Smooth muscle cell (in vitro differentiated cells): ENCODE measurements around the gene GUCY1A1. TPM values are rescaled to one million over a fixed set of nuclear protein-coding genes. Genes with fewer than 3 reads are reported as not detected.

Experiments used
- DNase-seq: peaks from one replicate; lab custom pipeline; 2025; ENCODE audit not compliant: unreplicated experiment; lab: John Stamatoyannopoulos, UW
- H2AFZ ChIP-seq: fragments of 200-600 bp; sonication (generic); 2 replicates; pipeline ENCODE4 v1.6.0; 2016; ENCODE audit warnings: antibody characterized with exemption, low read depth, mild to moderate bottlenecking
- H3F3A ChIP-seq: fragments of 200-600 bp; sonication (generic); 2 replicates; pipeline ENCODE4 v1.6.0; 2017; ENCODE audit warnings: antibody characterized with exemption, low read depth
- H3K27ac ChIP-seq: fragments of 200-600 bp; sonication (generic); 2 replicates; pipeline ENCODE4 v1.5.1; 2016; ENCODE audit warnings: low read depth, mild to moderate bottlenecking
- H3K27me3 ChIP-seq: fragments of 200-600 bp; sonication (generic); 2 replicates; pipeline ENCODE4 v1.6.1; 2016; ENCODE audit warnings: low read depth, mild to moderate bottlenecking
- H3K36me3 ChIP-seq: fragments of 200-600 bp; sonication (generic); 2 replicates; pipeline ENCODE4 v1.5.1; 2016; ENCODE audit warnings: low read depth
- H3K4me1 ChIP-seq: fragments of 200-600 bp; sonication (generic); 2 replicates; pipeline ENCODE4 v1.5.1; 2016; ENCODE audit warnings: low read depth
- H3K4me2 ChIP-seq: fragments of 200-600 bp; sonication (generic); 2 replicates; pipeline ENCODE4 v1.6.0; 2016; ENCODE audit warnings: mild to moderate bottlenecking
- H3K4me3 ChIP-seq: fragments of 200-600 bp; sonication (generic); 2 replicates; pipeline ENCODE4 v1.5.1; 2016; ENCODE audit warnings: mild to moderate bottlenecking
- H3K79me2 ChIP-seq: fragments of 200-600 bp; sonication (generic); 2 replicates; pipeline ENCODE4 v1.6.0; 2016; ENCODE audit warnings: low read depth, mild to moderate bottlenecking
- H3K9ac ChIP-seq: fragments of 200-600 bp; sonication (generic); 2 replicates; pipeline ENCODE4 v1.6.0; 2016; ENCODE audit warnings: low read depth
- H3K9me3 ChIP-seq: fragments of 200-600 bp; sonication (generic); replicated peaks from 2 replicates; pipeline ENCODE4 v1.5.1; 2016; ENCODE audit warnings: low read depth
- H4K20me1 ChIP-seq: fragments of 200-600 bp; sonication (generic); 2 replicates; pipeline ENCODE4 v1.6.0; 2016; ENCODE audit warnings: low read depth
- CTCF ChIP-seq: fragments of 200-600 bp; sonication (generic); IDR thresholded peaks from 2 replicates; pipeline ENCODE4 v1.5.1; 2017; ENCODE audit warnings: borderline replicate concordance, mild to moderate bottlenecking, antibody characterized with exemption; ENCODE audit not compliant: insufficient read depth, poor library complexity, severe bottlenecking
- WGBS: methylation state at CpG from one replicate; pipeline ENCODE4 v1.1.7; 2016; ENCODE audit warnings: low lambda C conversion rate; 5-methylcytosine and 5-hydroxymethylcytosine counted together
- polyA plus RNA-seq: library from polyadenylated mRNA; unstranded; fragments of >200 nt; fragmentation: Nextera tagmentation; extraction: Ambion mirVana; gene quantifications from 2 replicates; pipeline ENCODE4 v1.2.1, GENCODE V29; 2016
- total RNA-seq: library from RNA; depleted of rRNA; stranded (reverse); fragments of >200 nt; gene quantifications from 2 replicates; pipeline ENCODE4 v1.2.3, GENCODE V29; 2014

GUCY1A1 gene
- total and polyA plus RNA-seq, 2 experiments from 2014 or later: 172 to 269 TPM

GRCh38 chr4:155769090-155769489 lies 102.4 kb downstream of the GUCY1A1 start:
- TF ChIP-seq CTCF: no peak
- WGBS: 74% methylated on average over 2 of the region's 2 CpGs
- H3K4me3 ChIP-seq: no peak overlapping the region
- H3K9ac ChIP-seq: no peak overlapping the region
- H3K79me2 ChIP-seq: no peaks in the 10 kb centered on the region
- no peak for DNase-seq
- H3K4me1 ChIP-seq: no peaks in the 10 kb centered on the region
- H2AFZ ChIP-seq: no peak overlapping the region
- H3K27me3 ChIP-seq: no peaks in the 10 kb centered on the region
- H4K20me1 ChIP-seq: no peaks in the 10 kb centered on the region
- no peak overlapping the region for H3K4me2 ChIP-seq
- H3K27ac ChIP-seq: no peak overlapping the region
- H3F3A ChIP-seq: no peaks in the 10 kb centered on the region
- H3K36me3 ChIP-seq: no peaks in the 10 kb centered on the region
- H3K9me3 ChIP-seq: no peaks in the 10 kb centered on the region

DNA sequence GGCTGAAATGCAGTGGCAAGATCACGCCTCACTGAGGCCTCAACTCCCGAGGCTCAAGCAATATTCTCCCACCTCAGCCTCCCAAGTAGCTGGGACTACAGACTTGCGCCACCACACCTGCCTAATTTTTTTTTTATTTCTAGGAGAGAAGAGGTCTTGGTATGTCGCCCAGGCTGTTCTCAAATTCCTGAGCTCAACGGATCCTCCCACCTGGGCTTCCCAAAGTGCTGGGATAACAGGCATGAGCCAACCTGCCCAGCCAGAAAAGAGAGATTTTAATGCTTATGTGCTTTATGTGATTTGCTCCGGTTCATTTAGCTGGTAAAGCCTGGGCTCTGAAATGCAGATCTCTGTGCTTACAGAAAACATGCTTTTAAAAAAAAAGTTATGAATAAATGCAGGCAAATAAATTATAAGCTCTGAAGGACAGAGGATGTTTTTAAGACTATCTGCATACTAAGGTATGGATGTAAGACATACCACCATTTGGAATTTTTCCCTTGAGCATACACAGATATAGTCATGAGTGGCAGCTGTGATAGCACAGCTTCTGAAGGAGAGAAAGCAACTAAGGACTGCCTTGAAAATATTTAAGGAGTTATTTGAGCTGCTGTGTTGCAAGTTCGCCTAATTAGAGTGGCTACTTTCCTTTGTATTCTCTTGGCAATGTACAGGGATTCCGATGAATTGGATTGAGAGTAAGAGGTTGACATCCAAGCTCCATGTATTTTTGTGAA lies 106.0 kb downstream of the GUCY1A1 start:
- Histone ChIP-seq H3F3A (no peaks in the 10 kb centered on the region), H3K27ac (no peak overlapping the region), H3K36me3 (peaks cover 3% of the 10 kb centered on the region), H3K79me2 (no peaks in the 10 kb centered on the region), H2AFZ (no peak overlapping the region), H3K9ac (no peak overlapping the region), H3K27me3 (no peaks in the 10 kb centered on the region), H3K9me3 (no peaks in the 10 kb centered on the region), H4K20me1 (no peaks in the 10 kb centered on the region), H3K4me2 (no peak overlapping the region), H3K4me1 (no peaks in the 10 kb centered on the region), H3K4me3 (no peak overlapping the region)
- 77% methylated on average over 8 of the region's 8 CpGs for WGBS
- no peak for TF ChIP-seq CTCF
- DNase-seq: no peak

- 97% methylated on average over 4 of the region's 4 CpGs for WGBS
Observed at GRCh38 chr4:155773196-155773800, 106.7 kb downstream of the GUCY1A1 start.

More at GRCh38 chr4:155773196-155773800, 106.7 kb downstream of the GUCY1A1 start:
- no peak overlapping the region for H3K4me3 ChIP-seq
- H3K9me3 ChIP-seq: no peaks in the 10 kb centered on the region
- H3K27ac ChIP-seq: no peak overlapping the region
- H3K27me3 ChIP-seq: no peaks in the 10 kb centered on the region
- H3K9ac ChIP-seq: no peak overlapping the region
- peaks cover 4% of the 10 kb centered on the region for H3K36me3 ChIP-seq
- H2AFZ ChIP-seq: no peak overlapping the region
- H3F3A ChIP-seq: no peaks in the 10 kb centered on the region
- DNase-seq: no peak
- H3K4me2 ChIP-seq: no peak overlapping the region
- no peaks in the 10 kb centered on the region for H4K20me1 ChIP-seq
- no peaks in the 10 kb centered on the region for H3K79me2 ChIP-seq
- no peak for TF ChIP-seq CTCF
- no peaks in the 10 kb centered on the region for H3K4me1 ChIP-seq
